NCI-H2227 (cell line): ENCODE measurements around the gene NLGN1.

Experiments used
- DNase-seq: peaks from one replicate; lab custom pipeline; 2025; ENCODE audit not compliant: unreplicated experiment; lab: John Stamatoyannopoulos, UW

The NLGN1 gene

GRCh38 chr3:174315225-174315624 is 917.7 kb downstream of the NLGN1 start:
- DNase-seq = no peak

DNA sequence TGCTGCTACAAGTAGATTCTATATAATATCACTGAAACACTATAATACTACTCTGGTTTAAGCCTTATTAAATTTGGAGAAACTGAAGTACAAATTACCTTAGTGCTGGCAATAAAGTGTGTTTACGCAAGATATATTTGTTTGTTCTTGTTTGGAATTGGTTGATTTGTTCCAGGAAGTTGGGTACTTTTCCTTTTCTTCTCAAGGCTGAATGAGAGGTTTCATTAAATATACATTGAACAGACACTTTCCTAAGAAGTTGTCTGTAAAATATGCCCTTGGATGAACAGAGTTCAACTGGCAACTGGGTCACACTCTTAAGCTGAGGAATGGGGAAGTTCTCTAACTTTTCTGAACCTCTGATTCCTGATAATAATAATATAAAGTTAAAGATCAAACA is 919.5 kb downstream of the NLGN1 start:
- no peak for DNase-seq

DNA sequence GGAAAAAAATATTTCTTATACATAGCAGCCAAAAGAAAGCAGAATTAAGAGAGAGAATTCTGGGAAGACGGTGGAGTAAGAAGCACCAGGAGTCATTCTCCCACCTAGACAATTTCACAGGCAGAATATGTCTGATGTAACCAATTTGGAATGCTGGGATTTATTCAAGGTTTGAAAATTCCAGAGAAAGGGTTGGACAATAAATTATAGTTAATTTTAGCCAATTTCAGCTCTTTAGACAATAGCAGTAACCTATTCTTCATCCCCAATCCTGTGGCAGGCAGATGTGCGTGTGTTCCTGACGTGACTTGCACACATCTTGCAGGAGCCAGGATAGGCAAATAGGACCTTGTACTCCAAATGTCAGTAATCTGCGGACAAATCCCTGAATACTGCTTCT is 920.6 kb downstream of the NLGN1 start:
- DNase-seq = no peak

DNA sequence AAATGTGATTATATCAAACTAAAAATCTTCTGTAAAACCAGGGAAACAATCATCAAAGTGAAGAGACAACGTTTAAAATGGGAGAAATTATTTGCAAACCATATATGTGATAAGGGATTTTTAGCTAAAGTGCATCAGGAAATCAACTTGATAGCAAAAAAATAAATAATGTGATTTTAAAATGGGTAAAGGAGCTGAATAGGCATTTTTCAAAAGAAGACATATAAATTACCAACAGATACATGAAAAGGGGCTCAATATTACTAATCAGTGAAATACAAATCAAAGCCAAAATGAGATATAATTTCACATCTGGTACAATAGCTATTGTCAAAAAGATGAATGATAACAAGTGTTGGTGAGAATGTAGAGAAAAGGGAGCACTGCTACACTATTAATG is 924.0 kb downstream of the NLGN1 start:
- DNase-seq = no peak

DNA sequence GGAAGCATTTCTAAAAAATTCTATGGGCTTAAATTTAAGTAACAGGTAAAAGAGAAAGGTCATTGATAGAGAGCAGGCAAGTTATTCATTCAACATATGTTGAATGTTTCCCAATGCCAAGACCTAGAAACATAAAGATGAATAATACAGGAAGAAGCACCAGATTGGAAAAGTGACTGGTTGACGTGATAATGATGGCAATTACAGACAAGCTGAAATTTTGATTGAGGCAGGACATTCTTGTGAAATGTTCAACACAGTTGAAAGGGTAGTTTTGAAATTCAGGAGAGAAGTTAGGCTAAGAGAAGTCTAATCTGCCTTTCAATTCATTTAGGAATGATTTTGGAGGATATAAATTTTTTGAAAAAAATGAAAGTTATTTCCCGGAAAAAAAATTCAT is 925.2 kb downstream of the NLGN1 start:
- DNase-seq = no peak

DNA sequence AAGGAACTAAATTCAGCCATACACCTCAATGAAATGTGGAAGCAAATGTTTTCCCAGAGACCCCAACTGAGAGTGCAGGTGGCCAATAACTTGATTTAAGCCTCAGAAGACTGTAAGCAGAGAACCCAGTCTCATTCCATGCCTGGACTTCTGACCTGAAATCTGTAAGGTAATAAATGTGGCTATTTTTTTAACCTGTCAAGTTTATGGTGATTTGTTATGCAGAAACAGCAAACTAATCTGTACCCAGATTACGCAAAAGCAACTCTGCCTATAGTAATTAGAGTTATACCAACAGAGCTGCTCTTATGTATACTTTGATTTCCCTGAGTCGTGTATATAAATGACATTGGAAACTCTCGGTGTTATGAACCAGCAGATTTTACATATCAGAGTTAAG is 927.6 kb downstream of the NLGN1 start:
- no peak for DNase-seq

DNA sequence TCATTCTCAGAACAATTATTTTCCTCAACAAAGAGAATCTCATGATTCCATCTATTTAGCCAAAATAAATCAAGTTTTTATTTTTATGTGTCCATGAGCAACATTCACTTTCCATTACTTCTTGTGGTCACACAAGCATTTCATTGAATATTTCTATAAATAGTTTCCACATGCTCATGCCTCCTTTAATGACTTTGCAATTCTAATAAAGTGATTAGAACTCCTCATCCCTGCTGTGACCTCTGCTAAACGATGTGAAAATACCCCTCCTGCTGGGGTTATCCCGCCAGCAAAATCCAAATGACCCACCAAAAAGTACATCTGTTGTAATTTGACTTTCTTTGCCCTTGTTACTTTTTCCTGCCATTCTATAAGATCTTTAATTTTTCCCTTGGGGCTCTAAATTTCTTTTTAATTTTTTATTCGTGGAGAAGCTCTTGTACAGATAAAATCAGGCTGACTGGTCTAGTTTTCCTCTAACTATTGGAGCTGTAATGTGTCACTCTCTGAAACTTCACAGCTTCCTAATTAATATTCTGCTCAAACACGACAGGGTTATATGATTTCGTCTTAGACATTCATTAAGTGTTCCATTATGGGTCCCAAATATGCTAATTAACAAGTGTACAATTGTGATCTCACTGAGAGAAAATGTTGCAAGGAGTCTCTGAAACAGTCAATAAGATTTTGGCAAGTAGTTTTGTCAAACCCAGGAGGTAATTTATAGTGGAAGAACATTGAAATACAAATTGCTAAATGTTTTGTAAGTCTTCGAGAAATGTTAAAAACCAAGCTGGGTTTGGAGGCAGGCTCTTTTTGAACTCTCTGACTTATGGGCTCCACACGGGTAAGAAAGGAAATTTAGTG is 928.5 kb downstream of the NLGN1 start:
- DNase-seq = no peak

DNA sequence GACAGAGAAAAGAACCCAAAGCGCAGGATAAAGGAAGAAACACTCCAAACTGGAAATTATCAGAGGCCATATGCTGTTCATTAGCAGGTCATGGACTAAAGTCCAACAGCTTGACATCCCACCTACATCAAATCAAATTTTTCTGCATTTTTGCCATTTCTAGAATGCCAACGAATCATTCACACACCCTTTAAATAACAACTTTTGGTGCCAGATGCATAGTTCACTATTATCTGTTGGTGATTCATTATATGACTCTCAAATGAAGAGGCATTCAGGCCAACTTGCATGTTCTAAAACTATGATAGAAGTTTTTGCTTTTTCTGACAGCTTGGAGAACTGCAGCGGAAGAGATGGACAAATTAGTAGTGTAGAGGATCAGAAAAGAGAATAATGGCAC is 931.8 kb downstream of the NLGN1 start:
- no peak for DNase-seq

DNA sequence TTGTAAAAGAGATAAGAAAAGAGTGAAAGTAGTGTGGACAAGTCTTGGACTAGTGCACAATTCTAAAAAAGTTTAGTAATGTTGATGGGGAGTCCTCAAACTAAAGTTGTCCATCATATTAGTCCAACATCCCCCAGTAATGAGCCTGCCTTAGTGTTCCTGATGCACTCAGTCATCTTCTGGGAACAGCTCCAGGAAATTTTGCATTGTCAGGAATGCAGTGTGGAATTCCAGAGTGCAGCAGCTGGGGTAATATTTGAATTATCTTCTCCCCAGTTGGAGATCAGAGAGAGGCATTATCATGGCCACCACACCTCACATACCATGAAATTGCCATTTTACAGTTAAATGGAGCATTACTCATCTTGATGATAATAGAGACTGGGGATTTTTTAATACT is 932.8 kb downstream of the NLGN1 start:
- no peak for DNase-seq

DNA sequence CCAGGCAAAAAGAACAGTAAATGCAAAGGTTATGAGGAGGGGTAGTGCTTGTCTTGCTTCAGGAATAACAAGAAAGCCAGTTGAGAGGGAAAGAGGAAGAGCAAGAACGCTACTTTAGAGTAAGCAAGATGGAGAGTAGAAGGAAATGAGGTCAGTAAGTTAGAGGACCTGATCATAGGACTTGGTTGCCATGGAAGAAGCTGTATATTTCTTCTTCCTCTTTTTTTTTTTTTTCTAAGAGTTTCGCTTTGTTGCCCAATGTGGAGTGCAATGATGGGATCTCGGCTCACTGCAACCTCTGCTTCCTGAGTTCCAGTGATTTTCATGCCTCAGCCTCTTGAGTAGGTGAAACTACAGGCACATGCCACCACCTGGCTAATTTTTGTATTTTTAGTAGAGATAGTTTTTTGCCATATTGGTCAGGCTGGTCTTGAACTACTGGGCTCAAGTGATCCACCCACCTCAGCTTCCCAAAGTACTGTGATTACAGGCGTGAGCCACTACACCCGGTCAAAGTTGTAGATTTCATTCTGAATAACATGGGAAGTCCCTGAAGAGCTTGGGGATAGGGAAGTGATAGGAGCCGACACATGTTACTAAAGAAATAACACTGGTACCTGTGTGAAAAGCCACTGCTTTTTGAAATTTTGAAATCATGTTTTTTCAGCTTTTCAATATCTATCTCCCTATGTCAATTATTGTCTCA is 933.7 kb downstream of the NLGN1 start:
- no peak for DNase-seq

GRCh38 chr3:174332391-174332790 is 934.8 kb downstream of the NLGN1 start:
- no peak for DNase-seq

DNA sequence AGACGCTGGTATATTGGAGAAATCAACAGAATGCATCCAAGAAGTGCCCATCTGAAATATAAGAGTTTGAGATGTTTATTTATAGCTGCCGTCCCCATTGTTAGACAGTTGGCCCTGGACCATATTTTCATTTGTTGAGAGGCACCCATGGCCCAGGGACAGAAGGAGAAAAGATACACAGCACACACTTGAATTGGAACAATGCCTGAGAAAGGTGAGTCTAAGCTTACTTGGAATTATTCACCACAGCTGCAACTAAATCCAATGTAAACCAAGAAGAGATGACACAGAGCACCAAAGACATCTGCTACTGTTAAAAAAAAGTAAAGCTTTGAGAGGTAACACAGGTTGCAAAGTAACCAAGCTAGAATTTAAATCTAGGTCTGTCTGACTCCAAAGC is 936.1 kb downstream of the NLGN1 start:
- no peak for DNase-seq

DNA sequence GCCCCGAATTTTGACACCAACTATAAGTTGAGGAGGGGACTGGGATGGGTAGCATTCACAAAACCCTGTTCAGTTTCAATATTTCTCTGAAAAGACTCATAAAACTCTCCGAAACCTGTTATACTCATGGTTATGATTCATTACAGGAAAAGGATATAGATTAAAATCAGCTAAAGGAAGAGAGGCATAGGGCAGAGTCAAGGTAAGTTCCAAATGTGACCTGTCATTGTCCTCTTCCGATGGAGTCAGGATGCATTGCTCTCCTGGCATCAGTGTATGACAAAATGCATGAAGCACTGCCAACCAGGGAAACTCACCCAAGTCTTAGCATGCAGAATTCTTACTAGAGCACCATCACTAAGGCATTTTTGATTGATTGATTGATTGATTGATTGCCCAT is 936.6 kb downstream of the NLGN1 start:
- DNase-seq = no peak

DNA sequence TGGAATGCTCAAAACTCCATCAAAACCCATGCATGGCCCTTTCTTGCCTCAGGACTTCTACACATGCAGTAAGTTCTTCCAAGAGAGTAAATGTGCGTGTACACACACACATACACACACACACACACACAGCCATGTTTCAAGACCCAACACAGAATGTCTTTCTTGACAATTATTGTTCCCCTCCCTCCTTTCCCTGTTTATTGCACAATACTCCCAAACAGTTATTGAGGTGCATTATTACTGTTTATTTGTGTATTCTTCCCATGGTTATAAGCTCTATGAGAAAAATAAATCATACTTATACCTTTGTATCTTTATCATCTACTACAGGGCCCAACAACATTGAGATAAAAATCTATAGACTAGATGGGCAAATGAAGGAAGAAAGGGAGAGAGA is 937.8 kb downstream of the NLGN1 start:
- no peak for DNase-seq

DNA sequence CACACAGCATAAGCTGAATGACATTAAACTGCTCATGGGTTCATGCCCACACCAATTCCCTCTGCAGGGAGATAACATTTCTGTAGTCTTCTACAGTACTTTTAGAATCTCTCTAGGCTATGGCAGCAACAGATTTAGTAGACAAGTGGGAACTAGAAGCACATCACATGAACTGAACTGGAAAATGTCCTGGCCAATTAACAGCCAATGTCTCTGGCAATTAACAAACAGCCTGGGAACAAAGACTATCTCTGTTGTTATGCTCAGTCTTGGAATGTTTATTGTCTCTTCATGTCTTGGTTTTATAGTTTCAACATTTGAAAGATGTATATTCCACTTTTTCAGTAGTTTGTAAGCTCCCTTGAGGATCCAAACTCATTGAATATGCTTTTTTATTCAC is 938.4 kb downstream of the NLGN1 start:
- no peak for DNase-seq
